NK-92 (cell line): ENCODE data around the gene CHDH.

Experiments used
- DNase-seq: peaks from one replicate; lab custom pipeline; 2025; ENCODE audit not compliant: unreplicated experiment; lab: John Stamatoyannopoulos, UW

CHDH gene

GRCh38 chr3:53792866-53793265 is 53.4 kb downstream of the CHDH start:
- DNase-seq = no peak

GRCh38 chr3:53791317-53791716 is 54.9 kb downstream of the CHDH start:
- no peak for DNase-seq

DNA sequence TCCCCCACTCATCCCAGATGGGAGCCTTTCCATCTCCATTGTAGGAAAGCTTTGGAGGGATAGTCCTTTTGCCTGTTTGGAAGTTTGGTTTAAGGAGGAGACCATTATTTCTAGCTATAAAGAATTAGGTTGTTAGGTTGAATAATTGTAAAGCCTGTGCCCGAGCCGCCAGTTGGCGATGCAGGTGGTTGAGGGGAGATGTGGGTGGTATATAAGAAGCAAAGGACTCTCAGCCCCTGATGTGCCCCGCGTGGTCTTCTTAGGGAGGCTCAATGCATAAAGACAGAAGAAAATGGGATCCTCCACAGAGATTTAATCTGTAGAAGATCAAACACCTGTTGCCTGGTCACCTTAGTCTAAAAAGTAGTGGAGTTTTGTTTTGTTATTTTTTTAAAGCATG is 55.7 kb downstream of the CHDH start:
- DNase-seq = no peak

DNA sequence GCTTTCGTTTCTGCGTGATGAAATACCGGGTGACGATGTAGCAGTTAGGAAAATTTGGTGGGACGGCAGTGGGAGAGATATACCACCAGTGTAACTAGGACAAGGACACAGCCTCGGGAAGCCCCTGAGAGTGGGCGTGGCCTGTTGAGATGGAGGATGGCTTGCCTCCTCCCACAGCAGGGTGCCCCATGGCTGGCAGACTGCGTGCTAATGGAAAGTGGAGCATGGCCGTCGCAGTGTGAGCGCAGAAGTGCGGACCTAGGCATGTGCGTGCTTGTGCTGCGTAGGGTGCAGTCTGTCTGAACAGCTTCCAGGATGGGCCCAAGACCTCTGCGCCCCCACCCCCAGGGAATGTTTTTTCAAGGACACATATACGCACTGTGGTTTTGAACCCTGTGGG is 56.8 kb downstream of the CHDH start:
- no peak for DNase-seq

GRCh38 chr3:53788038-53788437 is 58.2 kb downstream of the CHDH start:
- DNase-seq = no peak

- DNase-seq = no peak
Measured at GRCh38 chr3:53787016-53787415, 59.2 kb downstream of the CHDH start.

DNA sequence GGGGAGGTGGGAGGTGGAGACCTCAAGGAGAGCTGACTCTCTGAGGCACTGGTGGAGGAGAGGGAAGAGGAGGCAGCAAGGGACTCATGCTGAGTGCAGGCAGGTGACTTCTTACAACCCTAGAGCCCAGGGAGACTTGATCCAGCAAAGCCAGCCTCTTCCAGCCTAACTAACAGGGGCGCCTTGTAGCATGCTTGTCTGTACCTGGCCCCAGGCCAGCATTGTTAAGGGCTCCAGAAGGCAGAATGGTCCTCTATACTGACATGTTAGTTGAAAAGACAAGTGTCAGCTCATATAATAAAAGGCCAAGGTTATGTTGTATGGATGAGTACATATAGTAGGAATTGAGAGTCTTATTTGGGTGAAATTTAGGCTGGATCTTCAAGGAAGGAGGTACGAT is 65.4 kb downstream of the CHDH start:
- DNase-seq = no peak

DNA sequence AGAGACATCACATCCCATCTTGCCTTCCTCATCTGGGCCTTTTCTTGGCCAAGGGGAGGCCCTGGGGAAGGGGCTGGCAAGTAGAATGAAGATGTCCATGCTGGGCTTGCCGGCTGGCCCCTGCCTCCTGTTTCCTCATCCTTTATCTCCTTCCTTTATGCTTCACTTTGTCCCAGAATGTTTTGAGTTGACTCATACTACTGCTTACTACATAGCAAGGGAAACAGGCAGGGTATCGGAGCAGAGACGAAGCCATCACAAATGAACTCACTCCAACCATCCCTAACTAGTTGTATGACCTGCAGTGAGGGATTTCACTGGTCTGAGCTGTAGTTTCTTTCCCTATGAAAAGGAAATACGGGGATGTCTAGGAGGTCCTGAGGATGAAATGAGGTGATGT is 66.0 kb downstream of the CHDH start:
- no peak for DNase-seq

GRCh38 chr3:53778153-53778552 is 68.1 kb downstream of the CHDH start:
- no peak for DNase-seq

- DNase-seq = no peak
Measured at GRCh38 chr3:53777468-53777867, 68.8 kb downstream of the CHDH start.

DNA sequence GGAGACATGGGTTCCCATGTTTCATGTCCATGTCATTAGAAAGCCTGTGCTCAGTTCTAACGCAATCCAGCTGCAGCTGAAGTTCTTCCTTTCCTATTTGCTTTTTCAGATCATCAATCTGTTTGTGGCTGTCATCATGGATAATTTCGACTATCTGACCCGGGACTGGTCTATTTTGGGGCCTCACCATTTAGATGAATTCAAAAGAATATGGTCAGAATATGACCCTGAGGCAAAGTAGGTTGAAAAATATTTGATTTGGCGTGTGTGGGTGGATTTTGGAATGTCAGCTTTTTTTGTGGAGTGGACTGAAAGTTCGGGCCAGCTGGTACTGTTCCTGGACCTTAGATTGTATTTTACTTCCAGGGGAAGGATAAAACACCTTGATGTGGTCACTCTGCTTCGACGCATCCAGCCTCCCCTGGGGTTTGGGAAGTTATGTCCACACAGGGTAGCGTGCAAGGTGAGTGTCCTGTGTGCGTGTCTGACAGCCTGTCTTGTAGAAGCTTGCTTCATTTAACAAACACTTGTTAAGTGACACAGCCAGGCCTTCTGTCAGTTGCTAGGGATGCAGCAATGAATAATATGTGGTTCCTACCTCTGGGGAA is 69.6 kb downstream of the CHDH start:
- no peak for DNase-seq

GRCh38 chr3:53775834-53776251 is 70.4 kb downstream of the CHDH start:
- DNase-seq = no peak

- DNase-seq = no peak
Measured at GRCh38 chr3:53775018-53775417, 71.2 kb downstream of the CHDH start.

DNA sequence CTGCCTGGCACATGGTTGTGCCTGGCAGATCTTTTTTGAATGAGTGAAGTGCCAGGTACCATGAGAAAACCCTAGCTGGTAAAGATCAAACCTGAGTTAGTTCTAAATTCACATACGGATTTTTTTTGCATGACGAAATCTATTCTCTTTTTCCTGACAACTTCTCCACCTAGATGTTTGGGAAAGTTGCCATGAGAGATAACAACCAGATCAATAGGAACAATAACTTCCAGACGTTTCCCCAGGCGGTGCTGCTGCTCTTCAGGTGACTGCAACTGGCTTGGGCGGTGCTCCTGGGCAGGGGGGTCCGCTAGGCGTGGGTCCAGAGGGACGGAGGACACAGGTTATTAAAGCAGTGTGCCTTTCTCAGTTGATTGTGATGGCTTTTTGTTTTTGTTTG is 71.8 kb downstream of the CHDH start:
- DNase-seq = no peak

GRCh38 chr3:53773611-53774368 is 72.4 kb downstream of the CHDH start:
- DNase-seq = no peak

- DNase-seq = no peak
Measured at GRCh38 chr3:53773021-53773436, 73.2 kb downstream of the CHDH start.

DNA sequence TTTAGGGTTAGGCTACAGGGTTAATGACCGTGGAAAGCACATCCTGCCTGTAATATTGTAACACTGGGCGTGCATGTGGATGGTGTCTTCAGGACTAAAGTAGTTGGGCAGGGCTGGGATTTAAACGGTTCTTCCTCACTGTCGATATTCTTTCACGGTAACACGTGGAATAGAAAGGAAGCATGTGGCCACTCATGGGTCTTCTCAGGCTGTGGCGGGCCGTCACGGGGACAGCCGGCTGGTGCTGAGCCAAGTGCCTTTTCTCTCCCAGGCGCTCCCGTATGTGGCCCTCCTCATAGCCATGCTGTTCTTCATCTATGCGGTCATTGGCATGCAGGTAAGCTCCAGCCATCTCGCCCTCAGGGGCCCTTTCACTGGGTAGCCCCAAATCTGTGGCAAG is 73.7 kb downstream of the CHDH start:
- DNase-seq = no peak

DNA sequence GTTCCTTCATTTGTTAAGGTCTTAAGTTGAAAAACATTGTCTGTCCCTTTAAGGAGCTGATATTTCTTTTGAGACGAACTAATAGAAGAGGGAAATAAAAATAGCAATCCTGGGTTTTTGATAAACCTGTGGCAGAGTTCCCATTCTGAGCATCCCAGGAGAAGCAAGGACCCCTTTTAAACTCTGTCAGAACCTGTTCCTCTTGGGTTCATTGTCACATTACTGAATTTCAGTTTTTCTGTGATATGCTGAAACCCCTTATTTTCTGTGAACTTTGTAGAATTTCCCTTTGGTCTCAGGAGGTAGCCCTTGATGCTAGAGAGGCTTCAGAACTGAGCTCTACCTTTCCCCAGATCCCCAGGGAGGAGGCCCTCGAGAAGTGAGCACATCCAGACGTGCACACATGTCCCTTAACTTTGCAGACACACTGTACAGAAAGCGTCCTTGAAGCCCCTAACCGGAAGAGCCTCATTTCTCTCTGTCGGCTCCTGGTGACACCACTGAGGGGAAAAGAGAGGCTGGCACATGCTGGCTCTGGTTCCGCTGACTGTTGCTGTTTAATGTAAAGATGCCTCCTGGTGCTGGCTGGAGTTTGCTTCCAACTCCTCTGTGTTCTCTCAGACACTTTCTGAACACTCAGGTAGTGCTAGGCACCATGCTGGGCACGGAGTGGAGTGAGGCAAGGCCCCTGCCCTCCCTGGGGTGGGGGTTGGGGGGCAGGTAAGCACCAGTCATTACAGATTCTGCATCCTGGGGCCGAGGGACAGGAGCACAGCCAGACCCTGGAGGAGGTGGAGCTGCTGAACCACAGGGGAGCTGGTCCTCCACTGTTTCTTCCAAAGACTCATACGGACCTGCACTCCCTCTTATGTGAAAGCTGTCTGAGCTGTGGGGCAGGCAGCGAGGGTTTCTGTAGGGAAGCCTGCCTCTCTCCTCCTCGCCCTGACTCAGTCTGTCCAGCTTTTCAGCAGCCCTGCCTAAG is 77.5 kb downstream of the CHDH start:
- no peak for DNase-seq

- DNase-seq = no peak
Measured at GRCh38 chr3:53766706-53767105, 79.5 kb downstream of the CHDH start.

DNA sequence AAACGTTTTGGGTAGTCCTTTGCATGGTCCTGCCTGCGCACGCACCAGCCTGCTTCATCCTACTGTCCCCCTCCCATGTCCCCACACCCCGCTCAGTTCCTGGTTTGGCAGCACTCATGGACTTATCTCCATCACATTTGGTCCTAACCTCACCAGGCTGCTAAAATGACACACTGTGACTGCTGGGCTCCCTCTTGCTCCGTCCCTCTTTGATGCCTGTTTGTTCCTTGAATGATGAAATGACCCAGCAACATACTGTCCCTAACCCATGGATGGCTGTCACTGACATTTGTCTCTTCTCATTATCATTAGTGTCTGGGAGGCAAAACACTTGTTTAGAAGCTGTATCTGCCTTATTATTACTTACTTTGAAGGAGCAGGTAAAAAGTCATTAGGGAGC is 80.5 kb downstream of the CHDH start:
- no peak for DNase-seq

DNA sequence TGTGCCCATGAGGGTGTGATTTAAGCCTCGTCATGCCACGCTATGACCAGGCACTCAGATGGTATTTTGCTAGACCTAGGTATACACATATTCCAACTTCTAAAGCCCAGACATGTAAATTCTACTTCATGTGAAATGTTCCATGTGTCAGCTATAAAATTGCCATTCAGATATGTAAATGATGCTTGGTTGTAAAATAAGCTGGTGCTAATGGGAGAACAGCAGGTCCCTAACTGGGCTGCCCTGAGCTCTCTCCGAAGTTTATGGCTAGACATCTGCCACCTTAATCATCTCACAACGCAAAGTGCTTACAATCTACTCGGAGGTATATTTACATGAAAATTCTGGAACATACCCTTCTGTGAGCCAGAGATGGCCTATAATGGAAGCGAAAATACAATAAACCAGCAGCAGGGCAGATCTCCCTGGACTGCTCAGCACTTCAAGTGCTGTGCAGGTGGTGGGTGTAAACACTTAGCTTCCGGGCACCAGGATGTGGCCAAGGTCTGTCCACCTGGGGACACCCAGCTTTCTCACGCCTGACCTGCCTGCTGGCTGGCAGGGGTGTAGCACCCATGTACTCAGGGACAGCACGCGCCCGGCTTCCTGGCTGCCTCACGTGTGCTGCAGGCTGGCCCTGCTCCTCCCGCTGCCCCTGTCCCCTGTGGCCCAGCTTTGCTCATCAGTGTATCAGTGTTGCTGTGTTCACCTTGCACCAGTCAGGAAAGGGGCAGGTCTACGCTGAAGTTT is 82.0 kb downstream of the CHDH start:
- DNase-seq = no peak
